CD14-positive monocyte (primary cell): Measurements from ENCODE around the gene NANOGP8. TPM values are rescaled to one million over a fixed set of nuclear protein-coding genes. Genes with fewer than 3 reads are reported as not detected.

Experiments
- DNase-seq, 3 donors: peaks; one replicate each; pipeline ENCODE4 v3.0.0-alpha.2; 2011 to 2022
- H2AFZ ChIP-seq: 2 replicates; pipeline ENCODE4 v1.6.0; 2012; ENCODE audit warnings: mild to moderate bottlenecking, low read depth, low read length, inconsistent platforms; ENCODE audit not compliant: insufficient read depth, poor library complexity, severe bottlenecking
- H3K27ac ChIP-seq, 2 donors: 1 replicate in 1 of 2; 2 replicates in 1 of 2; pipeline ENCODE4 v1.5.1; 2012 to 2013; ENCODE audit warnings: low read length in 2 of 2, control low read depth in 1 of 2, inconsistent platforms in 1 of 2, low read depth in 1 of 2, mild to moderate bottlenecking in 1 of 2
- H3K27me3 ChIP-seq, 2 donors: one replicate each; pipeline versions ENCODE4 v1.6.0 to v1.6.1; 2011 to 2013; ENCODE audit warnings: low read length in 2 of 2; ENCODE audit not compliant: control insufficient read depth in 2 of 2, insufficient read depth in 2 of 2
- H3K36me3 ChIP-seq, 2 donors: replicated peaks in 1 of 2; 1 replicate in 1 of 2; 2 replicates in 1 of 2; pipeline versions ENCODE4 v1.5.1 to v1.6.1; 2012 to 2013; ENCODE audit warnings: low read length in 2 of 2, control low read depth in 1 of 2, inconsistent platforms in 1 of 2, mild to moderate bottlenecking in 1 of 2; ENCODE audit not compliant: insufficient read depth in 2 of 2, control insufficient read depth in 1 of 2
- H3K4me1 ChIP-seq, 2 donors: 1 replicate in 1 of 2; 2 replicates in 1 of 2; pipeline versions ENCODE4 v1.5.1 to v1.6.1; 2012 to 2013; ENCODE audit warnings: low read length in 2 of 2, control low read depth in 1 of 2, inconsistent platforms in 1 of 2, mild to moderate bottlenecking in 1 of 2, moderate library complexity in 1 of 2; ENCODE audit not compliant: insufficient read depth in 2 of 2, control insufficient read depth in 1 of 2
- H3K4me2 ChIP-seq: replicated peaks from 2 replicates; pipeline ENCODE3; 2012; ENCODE audit warnings: low read length, moderate library complexity, mild to moderate bottlenecking; ENCODE audit not compliant: poor library complexity, severe bottlenecking; ENCODE audit errors: extremely low read depth
- H3K4me3 ChIP-seq, 3 experiments: fragments of 200-600 bp in 1 of 3; sonication (generic) in 1 of 3; replicated peaks in 1 of 3; 1 replicate in 2 of 3; 2 replicates in 1 of 3; pipeline ENCODE4 v1.5.1; 2011 to 2013; ENCODE audit warnings: low read length in 3 of 3, mild to moderate bottlenecking in 3 of 3, control low read depth in 2 of 3, low read depth in 2 of 3, inconsistent platforms in 1 of 3, moderate library complexity in 1 of 3
- H3K79me2 ChIP-seq: 2 replicates; pipeline ENCODE4 v1.6.0; 2012; ENCODE audit warnings: mild to moderate bottlenecking, control low read depth, inconsistent platforms, low read length, moderate library complexity; ENCODE audit not compliant: insufficient read depth
- H3K9ac ChIP-seq: 2 replicates; pipeline ENCODE4 v1.6.0; 2017; ENCODE audit warnings: low read length, mild to moderate bottlenecking; ENCODE audit not compliant: insufficient read depth, poor library complexity, severe bottlenecking
- H3K9me3 ChIP-seq, 2 donors: replicated peaks in 1 of 2; 1 replicate in 1 of 2; 2 replicates in 1 of 2; pipeline versions ENCODE4 v1.5.1 to v1.6.1; 2012 to 2013; ENCODE audit warnings: low read length in 2 of 2, control low read depth in 1 of 2; ENCODE audit not compliant: control insufficient read depth in 1 of 2, insufficient read depth in 1 of 2
- H4K20me1 ChIP-seq: 2 replicates; pipeline ENCODE4 v1.6.0; 2012; ENCODE audit warnings: mild to moderate bottlenecking, low read length, control low read depth, moderate library complexity; ENCODE audit not compliant: insufficient read depth
- H3K27ac Mint-ChIP-seq, 7 donors: one replicate each; pipeline ENCODE4 v1.8.0; 2020; ENCODE audit warnings: mild to moderate bottlenecking in 7 of 7, mixed read lengths in 7 of 7, moderate library complexity in 6 of 7, inconsistent platforms in 2 of 7
- H3K27me3 Mint-ChIP-seq, 3 donors: one replicate each; pipeline ENCODE4 v1.8.0; 2021 to 2022; ENCODE audit warnings: low read depth in 3 of 3, mild to moderate bottlenecking in 3 of 3, mixed read lengths in 3 of 3, moderate library complexity in 3 of 3, inconsistent platforms in 1 of 3
- H3K36me3 Mint-ChIP-seq, 2 donors: one replicate each; pipeline ENCODE4 v1.8.0; 2020; ENCODE audit warnings: mixed read lengths in 2 of 2, inconsistent platforms in 1 of 2, mild to moderate bottlenecking in 1 of 2
- H3K4me1 Mint-ChIP-seq: one replicate; pipeline ENCODE4 v1.8.0; 2020; ENCODE audit warnings: mild to moderate bottlenecking, mixed read lengths
- H3K4me3 Mint-ChIP-seq, 2 donors: one replicate each; pipeline ENCODE4 v1.8.0; 2020; ENCODE audit warnings: mild to moderate bottlenecking in 2 of 2, mixed read lengths in 2 of 2, moderate library complexity in 1 of 2
- H3K9me3 Mint-ChIP-seq, 7 donors: one replicate each; pipeline ENCODE4 v1.8.0; 2020 to 2022; ENCODE audit warnings: mixed read lengths in 7 of 7, mild to moderate bottlenecking in 6 of 7, moderate library complexity in 6 of 7, inconsistent platforms in 2 of 7
- CTCF ChIP-seq: fragments of 200-600 bp; IDR thresholded peaks from one replicate; pipeline ENCODE4 v1.8.0; 2022; ENCODE audit warnings: antibody characterized with exemption, mild to moderate bottlenecking
- whole genome bisulfite sequencing: methylation state at CpG from one replicate; pipeline ENCODE4 v1.1.5; 2013; ENCODE audit warnings: missing lambda C conversion rate; ENCODE audit not compliant: insufficient coverage; 5-methylcytosine and 5-hydroxymethylcytosine counted together
- intact Hi-C, 2 donors: fragments of 100-400 bp; cut with micrococcal nuclease; formaldehyde crosslinking; loops; one replicate each; pipeline versions ENCODE4 v1.15.0 to v1.15.1; 2023
- polyA plus RNA-seq, 3 donors: library from polyadenylated mRNA; depleted of rRNA in 1 of 3; unstranded in 2 of 3; stranded (reverse) in 1 of 3; fragments of 300-500 nt in 2 of 3; fragments of >200 nt in 1 of 3; fragmentation: Illumina TruSeq in 2 of 3; gene quantifications; 1 replicate in 2 of 3; 2 replicates in 1 of 3; pipeline ENCODE4 v1.2.3, GENCODE V29; 2012 to 2021

NANOGP8 gene
- polyA plus RNA-seq, 3 donors: not detected

GRCh38 chr15:35108453-35108852 lies 23.4 kb upstream of the NANOGP8 start:
- DNase-seq: no peak
- Mint-ChIP-seq H3K36me3 (no peaks in the 10 kb centered on the region), H3K4me3 (no peak overlapping the region), H3K4me1 (no peaks in the 10 kb centered on the region), H3K9me3 (peaks cover 0 to 5% (median 3%) of the 10 kb centered on the region in 7 donors), H3K27me3 (peaks cover 0 to 1% (median 0%) of the 10 kb centered on the region in 3 donors), H3K27ac (no peak overlapping the region)
- intact Hi-C loops: no loop called here
- Histone ChIP-seq H3K9me3 (no peaks in the 10 kb centered on the region), H3K4me3 (no peak overlapping the region), H3K27me3 (no peaks in the 10 kb centered on the region), H3K36me3 (no peaks in the 10 kb centered on the region), H4K20me1 (no peaks in the 10 kb centered on the region), H3K4me2 (no peak overlapping the region), H3K9ac (no peak overlapping the region), H3K27ac (no peak overlapping the region), H2AFZ (no peak overlapping the region), H3K4me1 (no peaks in the 10 kb centered on the region), H3K79me2 (no peaks in the 10 kb centered on the region)
- TF ChIP-seq CTCF: no peak

GRCh38 chr15:35107561-35107960 lies 22.5 kb upstream of the NANOGP8 start:
- H3K4me3 ChIP-seq: no peak overlapping the region
- no peaks in the 10 kb centered on the region for H3K79me2 ChIP-seq
- no peak overlapping the region for H3K9ac ChIP-seq
- intact Hi-C loops: no loop called here
- no peak overlapping the region for H3K27ac ChIP-seq
- Mint-ChIP-seq H3K27me3 (peaks cover 0 to 1% (median 0%) of the 10 kb centered on the region in 3 donors), H3K9me3 (peaks cover 0 to 5% (median 3%) of the 10 kb centered on the region in 7 donors), H3K36me3 (no peaks in the 10 kb centered on the region), H3K4me1 (no peaks in the 10 kb centered on the region), H3K4me3 (no peak overlapping the region), H3K27ac (no peak overlapping the region)
- DNase-seq: no peak
- no peaks in the 10 kb centered on the region for H3K36me3 ChIP-seq
- no peak overlapping the region for H2AFZ ChIP-seq
- no peaks in the 10 kb centered on the region for H3K27me3 ChIP-seq
- 100% methylated on average over 1 of the region's 5 CpGs for WGBS
- no peaks in the 10 kb centered on the region for H3K9me3 ChIP-seq
- no peak for TF ChIP-seq CTCF
- H3K4me2 ChIP-seq: no peak overlapping the region
- no peaks in the 10 kb centered on the region for H3K4me1 ChIP-seq
- H4K20me1 ChIP-seq: no peaks in the 10 kb centered on the region
